Stomach (tissue), 4 donors: ENCODE results near the gene EPC2.

Source experiments
- POLR2AphosphoS5 ChIP-seq, 3 donors: sonication (generic); formaldehyde crosslinking; IDR thresholded peaks; one replicate each; pipeline ENCODE4 v1.6.1; 2016; ENCODE audit warnings: antibody characterized with exemption in 3 of 3
- TF ChIP-seq, protein P1 (sequence below), 7 experiments: fragments of 450-650 bp in 4 of 7; fragments of 200-600 bp in 3 of 7; sonication (generic) in 3 of 7; IDR thresholded peaks; one replicate each; pipeline ENCODE4 v1.5.1; 2016 to 2019; ENCODE audit warnings: antibody characterized with exemption in 7 of 7, control low read depth in 2 of 7, mild to moderate bottlenecking in 1 of 7

DNA sequence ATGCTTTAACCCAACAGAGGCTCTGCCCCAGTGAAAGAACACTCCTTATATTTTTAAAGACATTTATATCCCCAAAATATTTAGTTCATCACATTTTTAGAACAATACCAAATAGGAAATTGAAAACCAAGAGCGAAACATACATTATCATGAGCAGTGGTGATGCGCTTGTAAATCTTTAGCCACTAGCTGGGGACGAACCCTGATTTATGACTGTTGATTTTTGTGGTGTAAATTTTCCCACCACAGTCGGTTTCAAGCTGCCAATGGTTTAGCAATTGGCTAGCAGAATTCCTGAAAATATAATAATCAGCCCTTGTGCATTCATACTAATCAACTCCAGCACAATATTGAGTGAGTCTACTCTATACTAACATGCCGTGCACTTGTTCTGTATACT is 27.3 kb upstream of the EPC2 start:
- TF ChIP-seq, protein P1, sequence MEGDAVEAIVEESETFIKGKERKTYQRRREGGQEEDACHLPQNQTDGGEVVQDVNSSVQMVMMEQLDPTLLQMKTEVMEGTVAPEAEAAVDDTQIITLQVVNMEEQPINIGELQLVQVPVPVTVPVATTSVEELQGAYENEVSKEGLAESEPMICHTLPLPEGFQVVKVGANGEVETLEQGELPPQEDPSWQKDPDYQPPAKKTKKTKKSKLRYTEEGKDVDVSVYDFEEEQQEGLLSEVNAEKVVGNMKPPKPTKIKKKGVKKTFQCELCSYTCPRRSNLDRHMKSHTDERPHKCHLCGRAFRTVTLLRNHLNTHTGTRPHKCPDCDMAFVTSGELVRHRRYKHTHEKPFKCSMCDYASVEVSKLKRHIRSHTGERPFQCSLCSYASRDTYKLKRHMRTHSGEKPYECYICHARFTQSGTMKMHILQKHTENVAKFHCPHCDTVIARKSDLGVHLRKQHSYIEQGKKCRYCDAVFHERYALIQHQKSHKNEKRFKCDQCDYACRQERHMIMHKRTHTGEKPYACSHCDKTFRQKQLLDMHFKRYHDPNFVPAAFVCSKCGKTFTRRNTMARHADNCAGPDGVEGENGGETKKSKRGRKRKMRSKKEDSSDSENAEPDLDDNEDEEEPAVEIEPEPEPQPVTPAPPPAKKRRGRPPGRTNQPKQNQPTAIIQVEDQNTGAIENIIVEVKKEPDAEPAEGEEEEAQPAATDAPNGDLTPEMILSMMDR (IDR thresholded peaks at IDR 0.05), result no peak
- no peak for TF ChIP-seq POLR2AphosphoS5 (IDR thresholded peaks at IDR 0.05)
